Uterus (tissue), 4 donors: ENCODE measurements around the gene DCBLD1. TPM values are rescaled to one million over a fixed set of nuclear protein-coding genes. Genes with fewer than 3 reads are reported as not detected.

ENCODE experiments used
- DNase-seq, 2 donors: peaks; one replicate each; pipeline ENCODE4 v3.0.0-alpha.2; 2019 to 2020
- H3K27ac ChIP-seq, 2 donors: fragments of 200-600 bp; sonication (generic); 1 replicate in 1 of 2; 2 replicates in 1 of 2; pipeline ENCODE4 v1.5.1; 2016 to 2018
- H3K27me3 ChIP-seq, 2 donors: fragments of 200-600 bp; sonication (generic); one replicate each; pipeline ENCODE4 v1.5.1; 2018 to 2019; ENCODE audit warnings: control low read depth in 1 of 2
- H3K36me3 ChIP-seq, 2 donors: fragments of 200-600 bp; sonication (generic); one replicate each; pipeline ENCODE4 v1.5.1; 2019; ENCODE audit warnings: control low read depth in 1 of 2
- H3K4me1 ChIP-seq, 2 donors: fragments of 200-600 bp; sonication (generic); one replicate each; pipeline ENCODE4 v1.5.1; 2018 to 2019; ENCODE audit warnings: control low read depth in 1 of 2
- H3K4me3 ChIP-seq, 2 donors: fragments of 200-600 bp; sonication (generic); 1 replicate in 1 of 2; 2 replicates in 1 of 2; pipeline ENCODE4 v1.5.1; 2018 to 2019; ENCODE audit warnings: mild to moderate bottlenecking in 1 of 2
- H3K9me3 ChIP-seq, 2 donors: fragments of 200-600 bp; sonication (generic); one replicate each; pipeline ENCODE4 v1.5.1; 2019; ENCODE audit warnings: control low read depth in 1 of 2
- CTCF ChIP-seq, 4 experiments: fragments of 200-600 bp in 2 of 4; fragments of 450-650 bp in 2 of 4; sonication (generic) in 2 of 4; IDR thresholded peaks; one replicate each; pipeline ENCODE4 v1.5.1; 2016 to 2019; ENCODE audit warnings: antibody characterized with exemption in 4 of 4, mild to moderate bottlenecking in 2 of 4, moderate library complexity in 1 of 4
- POLR2A ChIP-seq, 2 donors: fragments of 450-650 bp; IDR thresholded peaks; one replicate each; pipeline ENCODE4 v1.6.1; 2016; ENCODE audit warnings: antibody characterized with exemption in 2 of 2, mild to moderate bottlenecking in 1 of 2, moderate library complexity in 1 of 2
- intact Hi-C: fragments of 100-400 bp; cut with DNase I; formaldehyde crosslinking; loops from one replicate; pipeline ENCODE4 v1.15.1; 2023; ENCODE audit warnings: low total_unique reads
- total RNA-seq, 4 donors: library from RNA; depleted of rRNA in 3 of 4; stranded (reverse); fragments of >200 nt in 3 of 4; gene quantifications; one replicate each; pipeline versions ENCODE4 v1.1.0 to v1.2.4, GENCODE V29; 2014 to 2023
- donor health status: DM: yes; HTN: yes; CAD: no.

Gene DCBLD1
- total RNA-seq, 4 donors from 2014 or later, result 2.4 to 15.5 (median 4.5) TPM

GRCh38 chr6:117495425-117495824, 13.0 kb downstream of the DCBLD1 start:
- no peak overlapping the region for H3K27ac ChIP-seq
- no peak for DNase-seq
- TF ChIP-seq POLR2A (IDR thresholded peaks at IDR 0.05), result no peak
- no peak for TF ChIP-seq CTCF (IDR thresholded peaks at IDR 0.05)
- no peaks in the 10 kb centered on the region for H3K36me3 ChIP-seq
- no peak overlapping the region for H3K4me3 ChIP-seq
- H3K4me1 ChIP-seq, result no peaks in the 10 kb centered on the region
- no peaks in the 10 kb centered on the region for H3K9me3 ChIP-seq
- H3K27me3 ChIP-seq, result no peaks in the 10 kb centered on the region
- intact Hi-C loops, result no loop called here

- no peak overlapping the region for H3K27ac ChIP-seq
- H3K27me3 ChIP-seq, result no peaks in the 10 kb centered on the region
- H3K4me3 ChIP-seq, result no peak overlapping the region
- no peak for DNase-seq
- no peak for TF ChIP-seq POLR2A (IDR thresholded peaks at IDR 0.05)
- TF ChIP-seq CTCF (IDR thresholded peaks at IDR 0.05), result no peak
- H3K36me3 ChIP-seq, result no peaks in the 10 kb centered on the region
- no peaks in the 10 kb centered on the region for H3K4me1 ChIP-seq
- intact Hi-C loops, result no loop called here
- H3K9me3 ChIP-seq, result no peaks in the 10 kb centered on the region
Observed at GRCh38 chr6:117495869-117496268, 13.4 kb downstream of the DCBLD1 start.

- H3K9me3 ChIP-seq, result no peaks in the 10 kb centered on the region
- intact Hi-C loops, result no loop called here
- H3K27me3 ChIP-seq, result no peaks in the 10 kb centered on the region
- H3K4me3 ChIP-seq, result no peak overlapping the region
- DNase-seq, result no peak
- H3K4me1 ChIP-seq, result no peaks in the 10 kb centered on the region
- TF ChIP-seq POLR2A (IDR thresholded peaks at IDR 0.05), result no peak
- no peak for TF ChIP-seq CTCF (IDR thresholded peaks at IDR 0.05)
- H3K36me3 ChIP-seq, result no peaks in the 10 kb centered on the region
- H3K27ac ChIP-seq, result no peak overlapping the region
Observed at GRCh38 chr6:117496383-117496990, 14.0 kb downstream of the DCBLD1 start.

- H3K4me3 ChIP-seq, result no peak overlapping the region
- peak overlapping the region in 1 of 2 donors; percentile 36 for H3K27ac ChIP-seq
- no peaks in the 10 kb centered on the region for H3K4me1 ChIP-seq
- TF ChIP-seq CTCF (IDR thresholded peaks at IDR 0.05) (no peak), POLR2A (IDR thresholded peaks at IDR 0.05) (no peak)
- H3K27me3 ChIP-seq, result no peaks in the 10 kb centered on the region
- no peaks in the 10 kb centered on the region for H3K9me3 ChIP-seq
- DNase-seq, result no peak
- intact Hi-C loops, result no loop called here
- H3K36me3 ChIP-seq, result no peaks in the 10 kb centered on the region
Observed at GRCh38 chr6:117497237-117497636, 14.8 kb downstream of the DCBLD1 start.

- H3K4me3 ChIP-seq, result no peak overlapping the region
- intact Hi-C loops, result no loop called here
Observed at GRCh38 chr6:117498159-117498558, 15.7 kb downstream of the DCBLD1 start.

More at GRCh38 chr6:117498159-117498558, 15.7 kb downstream of the DCBLD1 start:
- no peaks in the 10 kb centered on the region for H3K9me3 ChIP-seq
- no peak for DNase-seq
- H3K36me3 ChIP-seq, result no peaks in the 10 kb centered on the region
- H3K27ac ChIP-seq, result peak overlapping the region in 1 of 2 donors; percentile 36
- TF ChIP-seq POLR2A (IDR thresholded peaks at IDR 0.05) (no peak), CTCF (IDR thresholded peaks at IDR 0.05) (no peak)
- no peaks in the 10 kb centered on the region for H3K27me3 ChIP-seq
- H3K4me1 ChIP-seq, result no peaks in the 10 kb centered on the region
